Stomach (tissue), 9 donors: ENCODE measurements around the gene IFNA14. TPM values are rescaled to one million over a fixed set of nuclear protein-coding genes. Genes with fewer than 3 reads are reported as not detected.
"Not testable (repeated sequence)": the region's sequence is repeated elsewhere in the genome, so short reads cannot be mapped to it uniquely, and the experiment has no call there.

Experiments
- DNase-seq, 2 donors: peaks; one replicate each; pipeline versions ENCODE4 v3.0.0 to v3.0.0-alpha.2; 2013 to 2019
- H3K27ac ChIP-seq, 5 donors: fragments of 200-600 bp in 4 of 5; sonication (generic) in 4 of 5; one replicate each; pipeline ENCODE4 v1.5.1; 2013 to 2019; ENCODE audit warnings: mild to moderate bottlenecking in 1 of 5, moderate library complexity in 1 of 5
- H3K27me3 ChIP-seq, 3 donors: fragments of 200-600 bp; sonication (generic); one replicate each; pipeline ENCODE4 v1.5.1; 2017 to 2019; ENCODE audit warnings: mixed run types in 1 of 3
- H3K36me3 ChIP-seq, 4 donors: fragments of 200-600 bp; sonication (generic); 1 replicate in 3 of 4; 2 replicates in 1 of 4; pipeline ENCODE4 v1.5.1; 2016 to 2019
- H3K4me1 ChIP-seq, 4 donors: fragments of 200-600 bp; sonication (generic); one replicate each; pipeline ENCODE4 v1.5.1; 2016 to 2019
- H3K4me3 ChIP-seq, 4 donors: fragments of 200-600 bp; sonication (generic) in 3 of 4; one replicate each; pipeline ENCODE4 v1.5.1; 2016 to 2019; ENCODE audit warnings: mild to moderate bottlenecking in 1 of 4
- H3K9me3 ChIP-seq, 4 donors: fragments of 200-600 bp; sonication (generic); one replicate each; pipeline ENCODE4 v1.5.1; 2016 to 2019
- CTCF ChIP-seq, 7 experiments: fragments of 450-650 bp in 4 of 7; fragments of 200-600 bp in 3 of 7; sonication (generic) in 3 of 7; IDR thresholded peaks; one replicate each; pipeline ENCODE4 v1.5.1; 2016 to 2019; ENCODE audit warnings: antibody characterized with exemption in 7 of 7, control low read depth in 2 of 7, mild to moderate bottlenecking in 1 of 7
- EP300 ChIP-seq: sonication (generic); formaldehyde crosslinking; IDR thresholded peaks from one replicate; pipeline ENCODE4 v1.6.1; 2017; ENCODE audit warnings: antibody characterized with exemption
- POLR2A ChIP-seq, 4 donors: fragments of 450-650 bp; IDR thresholded peaks; one replicate each; pipeline ENCODE4 v1.6.1; 2016; ENCODE audit warnings: antibody characterized with exemption in 4 of 4, control low read depth in 2 of 4, mild to moderate bottlenecking in 1 of 4, moderate library complexity in 1 of 4
- POLR2AphosphoS5 ChIP-seq, 3 donors: sonication (generic); formaldehyde crosslinking; IDR thresholded peaks; one replicate each; pipeline ENCODE4 v1.6.1; 2016; ENCODE audit warnings: antibody characterized with exemption in 3 of 3
- WGBS, 5 donors: extraction: QIAGEN DNeasy Blood & Tissue Kit in 3 of 5; methylation state at CpG; one replicate each; pipeline versions ENCODE4 v1.1.5 to v1.1.7; 2013 to 2018; 5-methylcytosine and 5-hydroxymethylcytosine counted together
- intact Hi-C: fragments of 100-400 bp; cut with DNase I; formaldehyde crosslinking; loops from one replicate; pipeline ENCODE4 v1.15.1; 2023; ENCODE audit warnings: low total_unique reads
- polyA plus RNA-seq, 3 donors: library from polyadenylated mRNA; stranded (reverse); fragments of 200-250 nt; gene quantifications; one replicate each; pipeline ENCODE4 v1.2.3, GENCODE V29; 2013
- total RNA-seq, 5 donors: library from RNA; depleted of rRNA; stranded (reverse); fragments of >200 nt; gene quantifications; one replicate each; pipeline versions ENCODE4 v1.1.0 to v1.2.3, GENCODE V29; 2014 to 2016
- donor health status: healthy with polysubstance abuse.
- donor health status: Bipolar disorder and iron deficiency.
- donor health status: healthy.

The IFNA14 gene
- total and polyA plus RNA-seq, 8 donors = not detected

- Histone ChIP-seq H3K4me3 (no peak overlapping the region), H3K27ac (no peak overlapping the region), H3K36me3 (no peaks in the 10 kb centered on the region), H3K9me3 (no peaks in the 10 kb centered on the region), H3K27me3 (no peaks in the 10 kb centered on the region), H3K4me1 (peaks cover 0 to 9% (median 4%) of the 10 kb centered on the region in 4 donors)
- DNase-seq = no peak
- no peak for TF ChIP-seq POLR2A (IDR thresholded peaks at IDR 0.05)
- no peak for TF ChIP-seq CTCF (IDR thresholded peaks at IDR 0.05)
- TF ChIP-seq POLR2AphosphoS5 (IDR thresholded peaks at IDR 0.05) = no peak
- TF ChIP-seq EP300 = no peak
- 26 to 47% (median 29%) methylated on average over 1 of the region's 1 CpG for WGBS, 5 donors
- intact Hi-C loops = no loop called here
Measured at GRCh38 chr9:21251190-21251589, 11.4 kb upstream of the IFNA14 start.

GRCh38 chr9:21244836-21245235 lies 5.0 kb upstream of the IFNA14 start:
- Histone ChIP-seq H3K27ac (no peak overlapping the region), H3K27me3 (peaks cover 0 to 11% (median 0%) of the 10 kb centered on the region in 3 donors), H3K36me3 (no peaks in the 10 kb centered on the region), H3K4me1 (no peaks in the 10 kb centered on the region), H3K9me3 (no peaks in the 10 kb centered on the region), H3K4me3 (no peak overlapping the region)
- WGBS, 5 donors = 42 to 73% (median 50%) methylated on average over 2 of the region's 2 CpGs
- intact Hi-C loops = no loop called here
- no peak for DNase-seq
- TF ChIP-seq POLR2AphosphoS5 (IDR thresholded peaks at IDR 0.05) = no peak
- no peak for TF ChIP-seq POLR2A (IDR thresholded peaks at IDR 0.05)
- no peak for TF ChIP-seq EP300
- TF ChIP-seq CTCF (IDR thresholded peaks at IDR 0.05) = no peak

- H3K27ac ChIP-seq, intact Hi-C loops, DNase-seq, H3K27me3 ChIP-seq, H3K9me3 ChIP-seq, H3K4me3 ChIP-seq, H3K36me3 ChIP-seq, H3K4me1 ChIP-seq: not testable (repeated sequence)
- WGBS, 5 donors = 6 to 16% (median 12%) methylated on average over 1 of the region's 1 CpG
Measured at GRCh38 chr9:21236360-21236714, 3.5 kb downstream of the IFNA14 start.

GRCh38 chr9:21235468-21236359 lies 4.1 kb downstream of the IFNA14 start:
- TF ChIP-seq CTCF (IDR thresholded peaks at IDR 0.05) = peak in 4 of 7 experiments; percentile 7 to 28 (median 10)
- H3K4me3 ChIP-seq, H3K9me3 ChIP-seq, H3K27ac ChIP-seq, H3K27me3 ChIP-seq, H3K36me3 ChIP-seq, intact Hi-C loops, H3K4me1 ChIP-seq: not testable (repeated sequence)
- peak in 1 of 2 donors; percentile 56 for DNase-seq
- 30 to 39% (median 32%) methylated on average over 8 of the region's 8 CpGs for WGBS, 5 donors

GRCh38 chr9:21234153-21234687 lies 5.6 kb downstream of the IFNA14 start:
- WGBS, 5 donors = 70 to 85% (median 78%) methylated on average over 4 of the region's 4 CpGs
- Histone ChIP-seq H3K27ac (no peak overlapping the region), H3K36me3 (no peaks in the 10 kb centered on the region), H3K4me1 (no peaks in the 10 kb centered on the region), H3K9me3 (no peaks in the 10 kb centered on the region), H3K4me3 (no peak overlapping the region), H3K27me3 (no peaks in the 10 kb centered on the region)
- TF ChIP-seq POLR2AphosphoS5 (IDR thresholded peaks at IDR 0.05) (no peak), POLR2A (IDR thresholded peaks at IDR 0.05) (no peak), EP300 (no peak)
- DNase-seq = no peak
- intact Hi-C loops = no loop called here
